GM12865 (cell line): ENCODE data around the gene MADCAM1.
A peak's percentile ranks its signal among the peaks of the same experiment; 100 is the strongest.

Experiments used
- DNase-seq: peaks from one replicate; pipeline ENCODE4 v3.0.0; 2010; ENCODE audit warnings: low read depth
- H3K4me3 ChIP-seq: 2 replicates; pipeline ENCODE4 v1.5.1; 2011; ENCODE audit warnings: mild to moderate bottlenecking, low read depth, low read length, control low read depth
- TF ChIP-seq, protein P1 (sequence below): IDR thresholded peaks from 2 replicates; pipeline ENCODE4 v1.5.1; 2011; ENCODE audit warnings: low read length, control low read depth, low read depth, inconsistent platforms; ENCODE audit not compliant: insufficient read depth; ENCODE audit errors: missing control alignments

Gene MADCAM1

DNA sequence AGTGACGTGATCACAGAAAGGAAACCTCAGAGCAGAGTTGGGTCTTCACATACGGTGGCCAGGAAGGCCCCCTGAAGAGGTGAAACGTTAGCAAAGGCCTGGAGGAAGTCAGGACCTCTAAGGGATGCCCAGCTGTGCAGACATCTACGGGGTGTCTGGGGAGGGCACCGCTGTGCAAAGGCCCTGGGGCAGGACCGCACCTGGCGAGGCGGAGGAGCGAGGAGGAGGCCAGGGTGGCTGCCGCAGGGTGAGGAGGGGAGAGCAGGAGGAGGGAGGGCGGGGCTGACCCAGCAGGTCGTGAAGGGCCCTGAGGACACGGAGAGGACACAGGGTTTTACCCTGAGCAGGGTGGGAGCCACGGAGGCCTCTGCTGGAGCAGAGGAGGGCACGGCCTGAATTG lies 11.8 kb upstream of the MADCAM1 start:
- no peak overlapping the region for H3K4me3 ChIP-seq
- TF ChIP-seq, protein P1, sequence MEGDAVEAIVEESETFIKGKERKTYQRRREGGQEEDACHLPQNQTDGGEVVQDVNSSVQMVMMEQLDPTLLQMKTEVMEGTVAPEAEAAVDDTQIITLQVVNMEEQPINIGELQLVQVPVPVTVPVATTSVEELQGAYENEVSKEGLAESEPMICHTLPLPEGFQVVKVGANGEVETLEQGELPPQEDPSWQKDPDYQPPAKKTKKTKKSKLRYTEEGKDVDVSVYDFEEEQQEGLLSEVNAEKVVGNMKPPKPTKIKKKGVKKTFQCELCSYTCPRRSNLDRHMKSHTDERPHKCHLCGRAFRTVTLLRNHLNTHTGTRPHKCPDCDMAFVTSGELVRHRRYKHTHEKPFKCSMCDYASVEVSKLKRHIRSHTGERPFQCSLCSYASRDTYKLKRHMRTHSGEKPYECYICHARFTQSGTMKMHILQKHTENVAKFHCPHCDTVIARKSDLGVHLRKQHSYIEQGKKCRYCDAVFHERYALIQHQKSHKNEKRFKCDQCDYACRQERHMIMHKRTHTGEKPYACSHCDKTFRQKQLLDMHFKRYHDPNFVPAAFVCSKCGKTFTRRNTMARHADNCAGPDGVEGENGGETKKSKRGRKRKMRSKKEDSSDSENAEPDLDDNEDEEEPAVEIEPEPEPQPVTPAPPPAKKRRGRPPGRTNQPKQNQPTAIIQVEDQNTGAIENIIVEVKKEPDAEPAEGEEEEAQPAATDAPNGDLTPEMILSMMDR, result no peak
- no peak for DNase-seq

DNA sequence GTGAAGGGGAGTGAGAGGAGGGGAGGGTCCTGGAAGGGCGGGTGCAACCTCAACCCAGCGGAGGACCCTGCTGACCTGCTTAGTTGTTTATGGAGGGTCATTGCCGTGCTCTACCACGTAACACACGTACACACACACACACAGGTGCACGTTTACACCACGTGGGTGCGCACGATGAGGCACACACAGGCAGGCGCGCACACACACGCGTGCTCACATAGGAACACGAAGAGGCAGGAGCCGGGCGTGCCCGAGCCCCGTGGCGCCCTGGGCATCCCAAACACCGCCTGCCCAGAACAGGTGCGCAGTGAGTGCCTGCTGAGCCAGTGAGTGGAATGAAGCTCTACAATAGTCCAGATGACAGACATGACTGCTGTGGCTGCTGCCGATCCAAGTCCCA lies 11.2 kb upstream of the MADCAM1 start:
- H3K4me3 ChIP-seq, result no peak overlapping the region
- no peak for DNase-seq
- TF ChIP-seq, protein P1, result no peak

DNA sequence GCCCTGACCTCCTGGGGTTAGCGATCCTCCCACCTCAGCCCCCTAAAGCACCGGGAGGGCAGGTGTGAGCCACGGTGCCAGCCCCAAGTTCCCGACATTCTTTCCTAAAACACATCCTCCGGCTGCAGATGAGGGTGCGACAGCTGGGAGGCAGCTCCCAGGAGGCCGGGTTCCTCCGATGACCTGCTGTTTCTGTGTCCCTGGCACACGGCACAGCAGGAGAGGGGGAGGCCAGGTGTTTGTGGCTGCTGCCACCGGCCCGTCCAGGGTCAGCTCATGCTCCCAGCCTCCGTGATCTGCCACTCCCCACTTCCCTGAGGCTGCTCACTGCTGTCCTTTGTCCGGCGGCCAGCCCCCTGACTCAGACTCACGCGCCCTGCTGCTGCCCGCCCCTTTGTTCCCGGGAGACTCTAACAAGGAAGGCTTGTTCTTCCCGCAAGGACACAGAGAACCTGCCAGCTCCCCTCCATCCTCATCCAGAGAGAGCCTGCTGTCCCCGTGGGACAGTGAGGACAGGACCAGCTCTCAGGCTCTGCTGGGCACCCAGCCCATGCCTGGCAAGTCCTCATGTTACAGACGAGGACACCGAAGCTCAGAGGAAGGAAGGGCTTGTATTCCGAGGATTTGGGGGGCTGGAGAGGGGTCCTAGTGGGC lies 10.6 kb upstream of the MADCAM1 start:
- DNase-seq, result no peak
- H3K4me3 ChIP-seq, result no peak overlapping the region
- TF ChIP-seq, protein P1, result no peak

DNA sequence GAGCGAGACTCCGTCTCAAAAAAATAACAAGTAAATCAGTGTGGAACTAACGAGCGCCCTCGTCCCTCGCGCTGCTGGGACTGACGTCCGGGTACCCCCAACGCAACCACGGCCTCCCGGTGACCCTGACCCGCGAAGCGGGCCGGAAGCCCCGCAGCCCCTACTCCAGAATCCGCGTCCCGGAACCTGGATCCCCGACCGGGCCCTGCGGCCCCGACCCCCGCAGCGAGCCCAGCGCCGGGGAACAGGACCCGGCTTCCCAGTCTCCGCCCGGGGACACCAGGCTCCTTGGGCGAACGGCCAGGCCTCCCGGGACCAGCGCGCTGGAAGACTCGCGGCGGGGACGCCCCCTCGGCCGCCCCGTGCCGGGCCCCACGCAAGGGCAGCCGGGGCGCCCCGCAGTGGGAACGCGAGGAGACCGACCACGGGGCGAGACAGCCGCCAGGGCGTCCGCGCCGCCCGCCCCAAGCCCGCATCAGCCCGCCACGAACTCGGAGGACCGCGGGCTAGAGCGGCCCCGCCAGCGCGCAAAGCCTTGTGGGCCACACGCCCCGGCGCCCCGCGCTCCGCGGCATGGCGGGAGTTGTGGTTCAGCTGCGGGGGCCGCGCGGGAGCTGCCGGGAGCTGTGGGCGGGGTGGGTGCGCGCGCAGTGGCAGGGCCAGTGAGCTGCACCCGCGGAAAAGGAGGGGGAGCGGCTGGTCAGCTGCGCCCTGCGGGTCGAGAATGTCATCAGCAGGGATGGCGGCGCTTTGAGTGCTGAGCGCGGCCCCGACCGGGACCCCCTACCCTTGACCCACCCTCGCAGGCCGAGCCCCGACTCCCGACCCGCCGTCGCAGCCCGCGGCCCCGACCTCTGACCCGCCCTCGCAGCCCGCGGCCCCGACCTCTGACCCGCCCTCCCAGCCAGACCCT lies 7.5 kb upstream of the MADCAM1 start:
- H3K4me3 ChIP-seq, result peak overlapping the region; percentile 94
- DNase-seq, result peak; percentile 97
- TF ChIP-seq, protein P1, result no peak

DNA sequence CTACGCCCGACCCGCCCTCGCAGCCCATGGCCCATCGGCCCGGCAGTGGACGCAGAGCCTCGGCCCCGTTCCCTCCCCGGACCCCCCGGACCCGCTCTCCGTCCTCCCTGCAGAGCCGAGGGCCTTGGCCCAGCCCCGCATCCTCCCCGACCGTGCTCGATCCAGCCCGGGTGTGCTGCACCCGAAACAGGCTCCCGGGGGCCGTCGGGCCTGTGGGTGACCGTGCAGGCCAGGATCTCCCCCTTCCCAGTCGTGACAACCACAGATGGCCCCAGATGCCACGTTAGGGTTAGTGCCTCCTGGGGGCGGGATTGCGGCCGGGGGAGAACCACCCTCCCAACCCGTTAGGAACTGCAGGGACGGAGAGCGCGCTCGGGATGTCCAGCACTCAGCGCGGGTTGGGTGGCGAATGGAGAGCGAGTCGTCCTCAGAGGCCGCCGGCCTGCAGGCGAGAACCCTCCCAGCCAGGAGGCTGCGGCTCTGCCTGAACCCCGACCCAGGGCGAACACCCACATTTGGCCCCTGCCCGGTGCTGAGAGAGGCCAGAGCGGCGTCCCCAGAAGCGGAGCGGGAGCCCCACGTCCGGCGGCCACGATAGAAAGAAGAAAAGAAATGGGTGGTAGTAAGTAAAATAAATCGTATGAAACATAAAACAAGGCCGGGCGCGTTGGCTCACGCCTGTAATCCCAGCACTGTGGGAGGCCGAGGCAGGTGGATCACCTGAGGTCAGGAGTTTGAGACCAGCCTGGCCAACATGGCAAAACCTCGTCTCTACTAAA lies 6.7 kb upstream of the MADCAM1 start:
- H3K4me3 ChIP-seq, result peak overlapping the region; percentile 94
- DNase-seq, result no peak
- TF ChIP-seq, protein P1, result no peak

DNA sequence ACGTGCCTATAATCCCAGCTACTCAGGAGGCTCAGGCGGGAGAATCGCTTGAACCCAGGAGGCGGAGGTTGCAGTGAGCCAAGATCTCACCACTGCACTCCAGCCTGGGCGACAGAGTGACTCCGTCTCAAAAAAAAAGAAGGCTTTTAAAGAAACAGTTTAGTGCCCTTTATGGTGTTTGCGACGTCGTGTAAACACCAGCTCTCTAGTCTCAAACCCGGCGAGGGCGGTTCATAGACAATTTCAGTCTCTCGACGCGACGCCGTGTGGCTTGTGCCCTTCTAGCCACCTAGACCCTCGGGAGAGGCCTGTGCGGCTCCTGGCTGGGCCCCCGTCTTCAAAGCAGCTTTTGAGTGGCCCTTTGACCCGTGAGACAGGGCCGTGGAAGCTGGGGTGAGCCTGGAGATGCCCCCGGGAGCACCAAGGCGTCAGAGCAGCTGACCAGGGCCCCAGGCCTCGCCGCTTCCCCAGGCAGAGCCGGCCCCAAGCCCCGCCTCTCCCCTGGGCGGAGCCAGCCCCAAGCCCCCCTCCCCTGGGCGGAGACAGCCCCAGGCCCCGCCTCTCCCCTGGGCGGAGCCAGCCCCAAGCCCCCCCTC lies 5.0 kb upstream of the MADCAM1 start:
- H3K4me3 ChIP-seq, result no peak overlapping the region
- DNase-seq, result peak; percentile 47
- TF ChIP-seq, protein P1, result no peak
